Skeletal muscle satellite cell (primary cell): ENCODE data around the gene GPRIN3.
"Not testable (repeated sequence)": the region's sequence is repeated elsewhere in the genome, so short reads cannot be mapped to it uniquely, and the experiment has no call there.

Experiments
- H3K27me3 ChIP-seq: 2 replicates; pipeline ENCODE4 v1.7.0; 2013; ENCODE audit warnings: low read length; ENCODE audit not compliant: control insufficient read depth, insufficient read depth
- H3K36me3 ChIP-seq: 2 replicates; pipeline ENCODE4 v1.7.0; 2013; ENCODE audit warnings: mild to moderate bottlenecking, control low read depth, low read length; ENCODE audit not compliant: insufficient read depth
- H3K4me1 ChIP-seq: 2 replicates; pipeline ENCODE4 v1.7.0; 2013; ENCODE audit warnings: low read length; ENCODE audit not compliant: control insufficient read depth, insufficient read depth
- H3K4me2 ChIP-seq: 2 replicates; pipeline ENCODE4 v1.7.0; 2013; ENCODE audit warnings: mild to moderate bottlenecking, low read length
- H3K4me3 ChIP-seq: 2 replicates; pipeline ENCODE4 v1.7.0; 2013; ENCODE audit warnings: low read length
- H3K9ac ChIP-seq: 2 replicates; pipeline ENCODE4 v1.7.0; 2013; ENCODE audit warnings: mild to moderate bottlenecking, low read depth, low read length, moderate library complexity
- H3K9me3 ChIP-seq: replicated peaks from 2 replicates; pipeline ENCODE4 v1.7.0; 2013; ENCODE audit warnings: mild to moderate bottlenecking, control low read depth, low read length

GPRIN3 gene

GRCh38 chr4:89269121-89269666, 38.4 kb downstream of the GPRIN3 start:
- Histone ChIP-seq H3K36me3 (no peaks in the 10 kb centered on the region), H3K4me1 (peaks cover 11% of the 10 kb centered on the region)

GRCh38 chr4:89268679-89269078, 38.9 kb downstream of the GPRIN3 start:
- no peaks in the 10 kb centered on the region for H3K36me3 ChIP-seq
- H3K27me3 ChIP-seq: no peaks in the 10 kb centered on the region
- peaks cover 11% of the 10 kb centered on the region for H3K4me1 ChIP-seq
- H3K4me3 ChIP-seq: no peak overlapping the region
- H3K9me3 ChIP-seq: no peaks in the 10 kb centered on the region
- no peak overlapping the region for H3K4me2 ChIP-seq
- peak overlapping the region; percentile 6 for H3K9ac ChIP-seq

More at GRCh38 chr4:89269121-89269666, 38.4 kb downstream of the GPRIN3 start:
- Histone ChIP-seq H3K9ac (peak overlapping the region; percentile 0), H3K4me3 (no peak overlapping the region), H3K4me2 (no peak overlapping the region), H3K9me3 (no peaks in the 10 kb centered on the region), H3K27me3 (no peaks in the 10 kb centered on the region)

DNA sequence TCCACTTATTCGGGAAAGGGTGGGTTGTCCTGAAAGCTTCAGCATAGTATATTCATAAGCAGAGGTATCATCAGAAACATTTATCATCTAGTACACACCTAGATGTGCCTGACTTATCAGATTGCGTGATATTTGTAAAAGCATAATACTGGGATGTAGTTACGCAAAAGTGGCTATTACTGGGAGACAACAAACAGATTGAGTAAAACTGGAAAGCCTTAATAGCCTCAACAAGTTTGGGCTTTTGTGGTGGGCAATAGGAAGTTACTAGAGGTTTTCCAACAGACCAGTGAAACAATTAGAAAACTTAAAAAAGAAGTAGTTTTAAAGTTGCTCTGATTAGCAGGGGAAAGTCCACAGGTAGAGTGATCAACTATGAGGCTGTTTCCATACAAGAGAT, 39.8 kb downstream of the GPRIN3 start:
- Histone ChIP-seq H3K9ac (no peak overlapping the region), H3K9me3 (no peaks in the 10 kb centered on the region), H3K4me1 (peaks cover 11% of the 10 kb centered on the region), H3K36me3 (no peaks in the 10 kb centered on the region), H3K27me3 (no peaks in the 10 kb centered on the region), H3K4me3 (no peak overlapping the region), H3K4me2 (no peak overlapping the region)

DNA sequence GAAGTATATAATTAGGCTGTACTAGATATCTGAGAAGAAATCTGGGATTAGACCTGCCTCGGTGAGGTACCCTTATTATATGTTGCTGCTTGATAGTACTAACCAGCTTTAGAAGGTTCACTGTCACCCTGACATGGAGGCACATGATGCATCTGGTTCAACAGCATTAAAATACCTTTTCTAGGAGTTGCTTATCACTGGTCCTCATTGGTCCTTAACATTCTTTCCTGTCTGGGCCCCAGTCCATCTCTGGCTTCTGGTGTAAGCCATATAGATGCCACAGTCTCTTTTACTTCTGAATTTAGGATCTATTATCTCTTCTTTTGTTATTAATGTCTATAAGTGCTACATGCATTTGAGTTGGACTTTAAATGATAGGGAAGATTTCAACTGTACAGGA, 40.2 kb downstream of the GPRIN3 start:
- Histone ChIP-seq H3K27me3 (no peaks in the 10 kb centered on the region), H3K9ac (no peak overlapping the region), H3K4me2 (no peak overlapping the region), H3K9me3 (no peaks in the 10 kb centered on the region), H3K36me3 (no peaks in the 10 kb centered on the region), H3K4me3 (no peak overlapping the region), H3K4me1 (peaks cover 11% of the 10 kb centered on the region)

DNA sequence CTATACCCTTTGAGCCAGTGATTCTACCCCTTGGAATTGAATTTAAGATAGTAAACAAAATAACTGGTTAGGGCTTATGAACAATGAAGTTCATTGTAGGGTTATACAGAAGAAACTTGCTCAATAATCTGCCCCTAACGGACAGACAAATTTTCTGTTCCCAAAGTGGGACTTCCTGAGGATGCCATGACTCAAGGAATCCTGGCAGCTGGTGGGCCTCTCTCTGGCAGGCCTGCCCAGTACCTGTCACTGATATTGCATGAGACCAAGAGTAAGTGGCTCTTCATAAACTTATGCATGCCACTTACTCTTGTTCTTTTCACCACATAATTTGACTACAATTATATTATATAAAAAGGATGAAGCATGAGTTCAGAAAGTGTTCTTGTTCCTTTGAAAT, 41.5 kb downstream of the GPRIN3 start:
- Histone ChIP-seq H3K27me3 (no peaks in the 10 kb centered on the region), H3K4me1 (peaks cover 11% of the 10 kb centered on the region), H3K4me2 (no peak overlapping the region)

DNA sequence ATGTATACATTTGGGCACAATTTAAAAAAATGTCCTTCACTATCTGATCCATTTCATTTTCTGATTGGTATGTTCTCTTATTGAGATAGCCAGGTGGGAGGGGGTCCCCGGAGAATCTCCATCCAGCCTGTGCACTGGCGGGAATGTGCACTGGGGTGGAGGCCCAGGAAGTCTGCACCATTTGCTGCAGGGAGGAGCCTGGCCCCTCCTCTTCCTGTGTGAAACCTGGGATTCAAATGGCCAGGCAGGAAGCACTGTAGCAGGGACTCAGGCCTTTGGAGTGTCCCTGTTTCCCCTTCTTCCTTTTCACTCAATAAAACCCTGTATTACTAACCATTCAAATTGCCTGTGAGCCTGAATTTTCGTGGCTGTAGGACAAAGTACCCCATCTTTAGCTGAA, 44.3 kb downstream of the GPRIN3 start:
- Histone ChIP-seq H3K4me2 (no peak overlapping the region), H3K4me3 (no peak overlapping the region), H3K9me3 (no peaks in the 10 kb centered on the region), H3K9ac (no peak overlapping the region), H3K27me3 (no peaks in the 10 kb centered on the region), H3K4me1 (peaks cover 3% of the 10 kb centered on the region), H3K36me3 (no peaks in the 10 kb centered on the region)

More for the DNA sequence above, 41.5 kb downstream of the GPRIN3 start:
- no peak overlapping the region for H3K4me3 ChIP-seq
- no peak overlapping the region for H3K9ac ChIP-seq
- no peaks in the 10 kb centered on the region for H3K36me3 ChIP-seq
- no peaks in the 10 kb centered on the region for H3K9me3 ChIP-seq

DNA sequence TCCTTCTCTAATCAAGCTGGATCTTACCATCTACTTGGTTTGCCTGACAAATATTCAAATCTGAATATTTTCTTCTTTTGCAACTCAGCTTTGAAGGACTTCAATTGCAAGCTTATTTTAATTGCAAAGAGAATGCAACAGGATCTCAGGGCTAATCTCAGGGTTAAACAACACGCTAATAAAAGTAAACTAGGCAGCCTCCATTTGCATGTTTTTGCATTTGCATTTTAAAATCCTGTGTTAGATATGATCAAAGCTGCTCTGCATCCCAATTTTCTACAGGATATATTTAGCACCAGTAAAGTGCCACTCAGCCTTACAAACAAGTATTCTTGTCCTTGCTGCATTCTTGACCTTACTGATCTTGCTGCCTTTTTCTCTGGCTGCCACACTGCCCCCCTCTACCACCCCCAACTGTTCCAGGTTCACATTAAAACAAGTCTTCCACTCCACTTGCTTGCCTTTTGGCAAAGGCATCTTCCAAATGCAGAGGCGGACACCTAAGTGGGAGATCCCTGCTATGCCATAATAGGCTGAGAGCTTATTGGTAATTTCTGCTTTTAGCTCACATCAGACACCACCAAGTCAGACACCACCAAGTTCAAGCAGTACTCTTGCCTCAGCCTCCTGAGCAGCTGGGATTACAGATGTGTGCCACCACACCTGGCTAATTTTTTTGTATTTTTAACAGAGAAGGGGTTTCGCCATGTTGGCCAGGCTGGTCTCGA, 48.1 kb downstream of the GPRIN3 start:
- Histone ChIP-seq H3K4me2 (no peak overlapping the region), H3K27me3 (peaks cover 4% of the 10 kb centered on the region), H3K4me3 (no peak overlapping the region), H3K9ac (no peak overlapping the region), H3K4me1 (no peaks in the 10 kb centered on the region), H3K36me3 (no peaks in the 10 kb centered on the region), H3K9me3 (no peaks in the 10 kb centered on the region)

DNA sequence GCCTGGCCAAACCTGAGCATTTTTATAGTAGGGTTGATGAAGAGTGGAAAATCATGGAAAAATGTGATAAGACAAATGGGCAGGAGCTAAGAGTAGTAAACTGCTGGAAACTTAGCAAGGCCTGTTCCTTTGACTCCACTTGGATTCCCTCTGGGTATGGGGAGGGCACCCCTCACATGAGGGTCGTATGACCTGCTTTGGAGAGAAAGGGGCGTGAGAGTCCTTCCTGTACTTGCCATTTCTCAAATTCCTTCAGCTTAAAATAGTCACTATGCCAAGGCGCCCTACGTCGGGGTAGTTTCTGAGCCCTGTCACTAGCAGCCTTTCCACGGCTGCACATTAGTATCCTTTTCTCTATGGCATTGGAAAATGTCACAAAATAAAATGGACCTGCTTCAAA, 49.1 kb downstream of the GPRIN3 start:
- H3K27me3 ChIP-seq: peaks cover 4% of the 10 kb centered on the region
- H3K9ac ChIP-seq: no peak overlapping the region
- H3K4me2 ChIP-seq: no peak overlapping the region
- no peaks in the 10 kb centered on the region for H3K36me3 ChIP-seq
- no peaks in the 10 kb centered on the region for H3K4me1 ChIP-seq
- H3K9me3 ChIP-seq: no peaks in the 10 kb centered on the region
- H3K4me3 ChIP-seq: no peak overlapping the region

GRCh38 chr4:89257376-89257775, 50.2 kb downstream of the GPRIN3 start:
- H3K27me3 ChIP-seq: peaks cover 4% of the 10 kb centered on the region
- no peaks in the 10 kb centered on the region for H3K36me3 ChIP-seq
- H3K4me2 ChIP-seq: no peak overlapping the region
- H3K9ac ChIP-seq: no peak overlapping the region
- H3K4me3 ChIP-seq: no peak overlapping the region
- H3K9me3 ChIP-seq: no peaks in the 10 kb centered on the region
- no peaks in the 10 kb centered on the region for H3K4me1 ChIP-seq

GRCh38 chr4:89256203-89256800, 51.3 kb downstream of the GPRIN3 start:
- no peaks in the 10 kb centered on the region for H3K9me3 ChIP-seq
- no peak overlapping the region for H3K4me3 ChIP-seq
- H3K27me3 ChIP-seq: peaks cover 4% of the 10 kb centered on the region
- no peak overlapping the region for H3K4me2 ChIP-seq
- no peaks in the 10 kb centered on the region for H3K4me1 ChIP-seq
- H3K9ac ChIP-seq: no peak overlapping the region
- H3K36me3 ChIP-seq: no peaks in the 10 kb centered on the region

DNA sequence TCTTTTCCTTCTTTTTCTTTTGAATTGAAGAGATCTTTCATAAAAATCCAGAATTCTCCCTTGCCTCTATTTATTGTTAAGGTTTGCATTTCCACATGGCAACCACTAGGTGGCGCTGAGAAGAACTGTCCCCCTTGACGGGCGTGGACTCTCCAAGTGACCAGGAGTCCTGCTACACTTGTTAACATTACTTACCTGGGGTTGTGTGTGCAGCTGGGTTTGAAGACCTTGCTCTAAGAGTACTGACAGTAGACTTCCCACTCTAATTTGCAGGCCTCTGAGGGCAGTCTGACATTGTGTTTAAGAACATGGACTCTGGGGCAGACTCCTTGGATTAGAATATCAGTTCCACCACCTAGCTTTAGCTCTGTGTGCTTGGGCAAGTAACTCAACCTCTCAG, 52.8 kb downstream of the GPRIN3 start:
- Histone ChIP-seq H3K9ac (no peak overlapping the region), H3K4me1 (no peaks in the 10 kb centered on the region), H3K36me3 (no peaks in the 10 kb centered on the region), H3K4me3 (no peak overlapping the region), H3K4me2 (no peak overlapping the region), H3K9me3 (no peaks in the 10 kb centered on the region), H3K27me3 (peaks cover 4% of the 10 kb centered on the region)

- not testable (repeated sequence) for H3K27me3 ChIP-seq, H3K9ac ChIP-seq, H3K4me1 ChIP-seq, H3K36me3 ChIP-seq, H3K9me3 ChIP-seq, H3K4me2 ChIP-seq, H3K4me3 ChIP-seq
These were observed 53.3 kb downstream of the GPRIN3 start for GRCh38 chr4:89254347-89254746.
